Esophagus muscularis mucosa (tissue), 4 donors: ENCODE measurements around the gene PDCD1. TPM values are rescaled to one million over a fixed set of nuclear protein-coding genes. Genes with fewer than 3 reads are reported as not detected.
"Not testable (repeated sequence)": the region's sequence is repeated elsewhere in the genome, so short reads cannot be mapped to it uniquely, and the experiment has no call there.

Source experiments
- DNase-seq: peaks from one replicate; pipeline ENCODE4 v3.0.0-alpha.2; 2017; ENCODE audit errors: extremely low spot score
- H3K27ac ChIP-seq, 4 donors: fragments of 200-600 bp; sonication (generic); replicated peaks in 1 of 4; 1 replicate in 3 of 4; 2 replicates in 1 of 4; pipeline ENCODE4 v1.5.1; 2016 to 2019; ENCODE audit warnings: mild to moderate bottlenecking in 1 of 4
- H3K27me3 ChIP-seq, 4 donors: fragments of 200-600 bp; sonication (generic); one replicate each; pipeline versions ENCODE4 v1.5.1 to v1.6.0; 2016 to 2019
- H3K36me3 ChIP-seq, 4 donors: fragments of 200-600 bp; sonication (generic); one replicate each; pipeline ENCODE4 v1.5.1; 2016 to 2019
- H3K4me1 ChIP-seq, 4 donors: fragments of 200-600 bp; sonication (generic); one replicate each; pipeline ENCODE4 v1.5.1; 2016 to 2019
- H3K4me3 ChIP-seq, 4 donors: fragments of 200-600 bp; sonication (generic); 1 replicate in 2 of 4; 2 replicates in 2 of 4; pipeline ENCODE4 v1.5.1; 2016 to 2019; ENCODE audit warnings: mild to moderate bottlenecking in 4 of 4, moderate library complexity in 1 of 4
- H3K9me3 ChIP-seq, 4 donors: fragments of 200-600 bp; sonication (generic); 1 replicate in 3 of 4; 2 replicates in 1 of 4; pipeline ENCODE4 v1.5.1; 2016 to 2019
- CTCF ChIP-seq, 3 experiments: fragments of 200-600 bp in 2 of 3; fragments of 450-650 bp in 1 of 3; sonication (generic) in 2 of 3; IDR thresholded peaks; one replicate each; pipeline ENCODE4 v1.5.1; 2017 to 2019; ENCODE audit warnings: antibody characterized with exemption in 3 of 3, mild to moderate bottlenecking in 2 of 3, moderate library complexity in 1 of 3
- EP300 ChIP-seq: sonication (generic); formaldehyde crosslinking; IDR thresholded peaks from one replicate; pipeline ENCODE4 v1.6.1; 2017; ENCODE audit warnings: antibody characterized with exemption
- POLR2A ChIP-seq: fragments of 450-650 bp; IDR thresholded peaks from one replicate; pipeline ENCODE4 v1.6.1; 2017; ENCODE audit warnings: antibody characterized with exemption, moderate library complexity, mild to moderate bottlenecking, low read depth
- POLR2AphosphoS5 ChIP-seq, 2 donors: sonication (generic); formaldehyde crosslinking; IDR thresholded peaks; one replicate each; pipeline ENCODE4 v1.6.1; 2017; ENCODE audit warnings: antibody characterized with exemption in 2 of 2
- WGBS: methylation state at CpG from one replicate; pipeline ENCODE4 v1.1.5; 2018; 5-methylcytosine and 5-hydroxymethylcytosine counted together
- intact Hi-C: fragments of 100-400 bp; cut with DNase I; formaldehyde crosslinking; loops from one replicate; pipeline ENCODE4 v1.15.1; 2023
- total RNA-seq, 4 donors: library from RNA; depleted of rRNA; stranded (reverse); fragments of >200 nt; gene quantifications; one replicate each; pipeline versions ENCODE4 v1.1.0 to v1.2.1, GENCODE V29; 2016

The PDCD1 gene
- total RNA-seq, 4 donors from 2014 or later = 0.11 to 2.5 (median 1.2) TPM

- H3K4me1 ChIP-seq = peaks cover 0 to 6% (median 0%) of the 10 kb centered on the region in 4 donors
- H3K27me3 ChIP-seq = peaks cover 0 to 54% (median 0%) of the 10 kb centered on the region in 4 donors
- 79% methylated on average over 30 of the region's 31 CpGs for WGBS
- no peak overlapping the region for H3K27ac ChIP-seq
- no peaks in the 10 kb centered on the region for H3K36me3 ChIP-seq
- no peak overlapping the region for H3K4me3 ChIP-seq
- intact Hi-C loops = no loop called here
- TF ChIP-seq POLR2A (no peak), CTCF (IDR thresholded peaks at IDR 0.05) (no peak), EP300 (no peak), POLR2AphosphoS5 (IDR thresholded peaks at IDR 0.05) (no peak)
- H3K9me3 ChIP-seq = no peaks in the 10 kb centered on the region
- no peak for DNase-seq
Observed at GRCh38 chr2:241820625-241821384, 37.9 kb downstream of the PDCD1 start.

GRCh38 chr2:241819947-241820624 lies 38.6 kb downstream of the PDCD1 start:
- H3K4me1 ChIP-seq, H3K9me3 ChIP-seq, intact Hi-C loops, H3K27ac ChIP-seq, H3K4me3 ChIP-seq, H3K36me3 ChIP-seq, DNase-seq: not testable (repeated sequence)
- 91% methylated on average over 20 of the region's 27 CpGs for WGBS
- H3K27me3 ChIP-seq = peaks cover 0 to 60% (median 0%) of the 10 kb centered on the region in 4 donors

GRCh38 chr2:241818943-241819270 lies 39.8 kb downstream of the PDCD1 start:
- intact Hi-C loops = no loop called here
- WGBS = 94% methylated on average over 10 of the region's 10 CpGs
- TF ChIP-seq POLR2AphosphoS5 (IDR thresholded peaks at IDR 0.05) = no peak
- TF ChIP-seq EP300 = no peak
- no peak for TF ChIP-seq CTCF (IDR thresholded peaks at IDR 0.05)
- no peak for TF ChIP-seq POLR2A
- no peaks in the 10 kb centered on the region for H3K9me3 ChIP-seq
- H3K27me3 ChIP-seq = peaks cover 0 to 72% (median 0%) of the 10 kb centered on the region in 4 donors
- H3K36me3 ChIP-seq = no peaks in the 10 kb centered on the region
- peaks cover 0 to 8% (median 0%) of the 10 kb centered on the region in 4 donors for H3K4me1 ChIP-seq
- H3K4me3 ChIP-seq = no peak overlapping the region
- H3K27ac ChIP-seq = no peak overlapping the region
- DNase-seq = no peak

- no peaks in the 10 kb centered on the region for H3K36me3 ChIP-seq
- WGBS = 84% methylated on average over 20 of the region's 25 CpGs
- H3K27me3 ChIP-seq = peaks cover 0 to 77% (median 0%) of the 10 kb centered on the region in 4 donors
- no peaks in the 10 kb centered on the region for H3K9me3 ChIP-seq
- H3K4me1 ChIP-seq = peaks cover 0 to 9% (median 0%) of the 10 kb centered on the region in 4 donors
- no peak overlapping the region for H3K4me3 ChIP-seq
- H3K27ac ChIP-seq = no peak overlapping the region
- DNase-seq = no peak
- intact Hi-C loops = no loop called here
- TF ChIP-seq EP300 (no peak), POLR2A (no peak), POLR2AphosphoS5 (IDR thresholded peaks at IDR 0.05) (no peak), CTCF (IDR thresholded peaks at IDR 0.05) (no peak)
Observed at GRCh38 chr2:241818229-241818942, 40.3 kb downstream of the PDCD1 start.

- H3K36me3 ChIP-seq, H3K9me3 ChIP-seq, H3K27ac ChIP-seq, intact Hi-C loops, H3K4me3 ChIP-seq, DNase-seq: not testable (repeated sequence)
- Histone ChIP-seq H3K4me1 (peaks cover 0 to 12% (median 0%) of the 10 kb centered on the region in 4 donors), H3K27me3 (peaks cover 0 to 77% (median 0%) of the 10 kb centered on the region in 4 donors)
- 89% methylated on average over 10 of the region's 10 CpGs for WGBS
Observed at GRCh38 chr2:241817821-241818215, 40.9 kb downstream of the PDCD1 start.
